Adrenal gland (tissue), 12 donors: Measurements from ENCODE around the gene RASSF4. TPM values are rescaled to one million over a fixed set of nuclear protein-coding genes. Genes with fewer than 3 reads are reported as not detected.

Experiments
- DNase-seq, 7 donors: peaks; one replicate each; pipeline ENCODE4 v3.0.0-alpha.2; 2019 to 2020
- H3K27ac ChIP-seq, 5 donors: fragments of 200-600 bp; sonication (generic) in 4 of 5; 1 replicate in 3 of 5; 2 replicates in 2 of 5; pipeline versions ENCODE4 v1.5.1 to v1.8.0; 2016 to 2020; ENCODE audit warnings: mild to moderate bottlenecking in 1 of 5
- H3K27me3 ChIP-seq: fragments of 200-600 bp; 2 replicates; pipeline ENCODE4 v1.8.0; 2021
- H3K36me3 ChIP-seq, 2 donors: fragments of 200-600 bp; replicated peaks in 1 of 2; 1 replicate in 1 of 2; 2 replicates in 1 of 2; pipeline versions ENCODE4 v1.5.1 to v1.8.0; 2018 to 2022
- H3K4me1 ChIP-seq, 2 donors: fragments of 200-600 bp; replicated peaks in 1 of 2; 1 replicate in 1 of 2; 2 replicates in 1 of 2; pipeline versions ENCODE4 v1.5.1 to v1.8.0; 2018 to 2021
- H3K4me3 ChIP-seq, 4 donors: fragments of 200-600 bp; sonication (generic) in 3 of 4; one replicate each; pipeline ENCODE4 v1.5.1; 2016 to 2018
- H3K9me3 ChIP-seq, 3 donors: fragments of 200-600 bp; sonication (generic) in 1 of 3; replicated peaks in 1 of 3; 1 replicate in 2 of 3; 2 replicates in 1 of 3; pipeline versions ENCODE4 v1.5.1 to v1.8.0; 2016 to 2021
- CTCF ChIP-seq, 6 experiments: fragments of 450-650 bp in 4 of 6; fragments of 200-600 bp in 2 of 6; sonication (generic) in 1 of 6; IDR thresholded peaks; 1 replicate in 5 of 6; 2 replicates in 1 of 6; pipeline versions ENCODE4 v1.5.1 to v1.8.0; 2016 to 2021; ENCODE audit warnings: antibody characterized with exemption in 6 of 6, mild to moderate bottlenecking in 2 of 6, moderate library complexity in 1 of 6
- POLR2A ChIP-seq, 2 donors: fragments of 450-650 bp; IDR thresholded peaks; one replicate each; pipeline ENCODE4 v1.6.1; 2017; ENCODE audit warnings: antibody characterized with exemption in 2 of 2, mild to moderate bottlenecking in 2 of 2, moderate library complexity in 1 of 2
- WGBS, 4 donors: extraction: QIAGEN DNeasy Blood & Tissue Kit in 2 of 4; methylation state at CpG; one replicate each; pipeline versions ENCODE4 v1.1.5 to v1.1.7; 2013 to 2017; 5-methylcytosine and 5-hydroxymethylcytosine counted together
- intact Hi-C, 2 donors: fragments of 100-400 bp; cut with DNase I; formaldehyde crosslinking; loops; one replicate each; pipeline versions ENCODE4 v1.14.1 to v1.15.0; 2022 to 2023
- polyA plus RNA-seq, 3 donors: library from polyadenylated mRNA; stranded (reverse); fragments of 200-250 nt in 2 of 3; fragments of 350-450 nt in 1 of 3; fragmentation: Illumina TruSeq in 1 of 3; extraction: RNeasy Lipid Tissue Mini Kit (QIAGEN cat#74804) in 1 of 3; gene quantifications; one replicate each; pipeline ENCODE4 v1.2.3, GENCODE V29; 2013 to 2014
- total RNA-seq, 9 donors: library from RNA; depleted of rRNA in 4 of 9; stranded (reverse); fragments of >200 nt in 4 of 9; fragments of 120-200 nt in 1 of 9; fragmentation: NEBNext Ultra II Directional in 1 of 9; extraction: Animal tissue kit (Norgen Biotek cat#: 25700) in 1 of 9; gene quantifications; one replicate each; pipeline versions ENCODE4 v1.1.0 to v1.2.4, GENCODE V29; 2013 to 2023
- donor health status: healthy with polysubstance abuse.
- donor health status: Bipolar disorder and iron deficiency.
- donor health status: DM: yes; HTN: yes; CAD: no.
- donor health status: DM: no; HTN: no; CAD: no.
- donor health status: DM: no; HTN: no; CAD: no.
- donor health status: DM: yes; HTN: yes; CAD: no.

The RASSF4 gene
- total and polyA plus RNA-seq, 12 donors, result 5.2 to 47.5 (median 25.0) TPM

- WGBS, 4 donors, result 65 to 71% (median 67%) methylated on average over 5 of the region's 5 CpGs
- peak overlapping the region in 1 of 5 donors; percentile 38 for H3K27ac ChIP-seq
- DNase-seq, result peak in 1 of 7 donors; percentile 57
Observed at GRCh38 chr10:44991571-44991970, 32.0 kb downstream of the RASSF4 start.

GRCh38 chr10:44992070-44992731 is 32.6 kb downstream of the RASSF4 start:
- intact Hi-C loops, result no loop called here
- Histone ChIP-seq H3K4me3 (no peak overlapping the region), H3K27ac (peak overlapping the region in 1 of 5 donors; percentile 38), H3K9me3 (no peaks in the 10 kb centered on the region), H3K4me1 (peaks cover 0 to 26% of the 10 kb centered on the region in 2 donors), H3K36me3 (peaks cover 0 to 9% of the 10 kb centered on the region in 2 donors), H3K27me3 (no peaks in the 10 kb centered on the region)
- TF ChIP-seq CTCF (IDR thresholded peaks at IDR 0.05) (no peak), POLR2A (IDR thresholded peaks at IDR 0.05) (no peak)
- 83 to 90% (median 86%) methylated on average over 7 to 11 of the region's 11 CpGs for WGBS, 4 donors
- no peak for DNase-seq

More at GRCh38 chr10:44991571-44991970, 32.0 kb downstream of the RASSF4 start:
- peaks cover 0 to 12% of the 10 kb centered on the region in 2 donors for H3K36me3 ChIP-seq
- no peaks in the 10 kb centered on the region for H3K27me3 ChIP-seq
- H3K4me1 ChIP-seq, result peaks cover 0 to 19% of the 10 kb centered on the region in 2 donors
- intact Hi-C loops, result no loop called here
- TF ChIP-seq POLR2A (IDR thresholded peaks at IDR 0.05) (no peak), CTCF (IDR thresholded peaks at IDR 0.05) (no peak)
- H3K9me3 ChIP-seq, result no peaks in the 10 kb centered on the region
- no peak overlapping the region for H3K4me3 ChIP-seq

- TF ChIP-seq POLR2A (IDR thresholded peaks at IDR 0.05) (no peak), CTCF (IDR thresholded peaks at IDR 0.05) (no peak)
- H3K36me3 ChIP-seq, result peaks cover 0 to 8% of the 10 kb centered on the region in 2 donors
- no peak overlapping the region for H3K4me3 ChIP-seq
- 89 to 98% (median 94%) methylated on average over 8 of the region's 8 CpGs for WGBS, 4 donors
- no peaks in the 10 kb centered on the region for H3K9me3 ChIP-seq
- peak overlapping the region in 1 of 5 donors; percentile 4 for H3K27ac ChIP-seq
- peaks cover 0 to 28% of the 10 kb centered on the region in 2 donors for H3K4me1 ChIP-seq
- no peaks in the 10 kb centered on the region for H3K27me3 ChIP-seq
- DNase-seq, result no peak
- intact Hi-C loops, result no loop called here
Observed at GRCh38 chr10:44992732-44993225, 33.2 kb downstream of the RASSF4 start.

- Histone ChIP-seq H3K27ac (peak overlapping the region in 2 of 5 donors; percentile 4 to 59), H3K27me3 (no peaks in the 10 kb centered on the region), H3K4me3 (no peak overlapping the region), H3K9me3 (no peaks in the 10 kb centered on the region), H3K4me1 (peaks cover 0 to 31% of the 10 kb centered on the region in 2 donors), H3K36me3 (peaks cover 0 to 8% of the 10 kb centered on the region in 2 donors)
- WGBS, 4 donors, result 95 to 100% (median 97%) methylated on average over 4 to 14 of the region's 14 CpGs
- intact Hi-C loops, result no loop called here
- no peak for DNase-seq
- no peak for TF ChIP-seq POLR2A (IDR thresholded peaks at IDR 0.05)
- TF ChIP-seq CTCF (IDR thresholded peaks at IDR 0.05), result no peak
Observed at GRCh38 chr10:44993226-44993921, 33.8 kb downstream of the RASSF4 start.
